B cell (primary cell): ENCODE measurements around the gene FXYD3.

Experiments used
- EZH2 ChIP-seq: IDR thresholded peaks from 2 replicates; pipeline ENCODE4 v1.6.1; 2012; ENCODE audit warnings: borderline replicate concordance, low read depth, mild to moderate bottlenecking, moderate library complexity, low read length; ENCODE audit not compliant: insufficient read depth, poor library complexity, severe bottlenecking
- TF ChIP-seq, protein P1 (sequence below): fragments of 200-600 bp; IDR thresholded peaks from one replicate; pipeline ENCODE4 v1.8.0; 2022; ENCODE audit warnings: antibody characterized with exemption, mild to moderate bottlenecking

DNA sequence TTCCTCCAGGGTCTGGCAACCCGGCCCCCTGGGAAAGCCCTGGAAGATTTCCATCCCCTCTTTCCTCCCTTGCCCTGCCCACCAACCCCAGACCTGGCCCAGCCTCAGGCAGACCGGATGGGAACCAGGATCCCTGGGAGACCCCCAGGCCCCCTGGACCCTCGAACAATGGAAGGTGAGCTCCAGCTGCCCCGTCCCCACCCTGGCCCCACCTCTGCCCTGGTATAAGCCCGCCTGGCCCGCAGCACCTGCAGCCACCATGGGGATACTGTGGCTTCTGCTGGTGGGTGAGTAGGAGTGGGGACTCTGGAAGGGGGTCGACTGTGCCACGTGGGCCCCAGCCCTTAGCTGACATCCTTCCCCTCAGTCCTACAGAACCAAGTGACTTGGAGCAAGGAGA lies 41.7 kb upstream of the FXYD3 start:
- TF ChIP-seq, protein P1, sequence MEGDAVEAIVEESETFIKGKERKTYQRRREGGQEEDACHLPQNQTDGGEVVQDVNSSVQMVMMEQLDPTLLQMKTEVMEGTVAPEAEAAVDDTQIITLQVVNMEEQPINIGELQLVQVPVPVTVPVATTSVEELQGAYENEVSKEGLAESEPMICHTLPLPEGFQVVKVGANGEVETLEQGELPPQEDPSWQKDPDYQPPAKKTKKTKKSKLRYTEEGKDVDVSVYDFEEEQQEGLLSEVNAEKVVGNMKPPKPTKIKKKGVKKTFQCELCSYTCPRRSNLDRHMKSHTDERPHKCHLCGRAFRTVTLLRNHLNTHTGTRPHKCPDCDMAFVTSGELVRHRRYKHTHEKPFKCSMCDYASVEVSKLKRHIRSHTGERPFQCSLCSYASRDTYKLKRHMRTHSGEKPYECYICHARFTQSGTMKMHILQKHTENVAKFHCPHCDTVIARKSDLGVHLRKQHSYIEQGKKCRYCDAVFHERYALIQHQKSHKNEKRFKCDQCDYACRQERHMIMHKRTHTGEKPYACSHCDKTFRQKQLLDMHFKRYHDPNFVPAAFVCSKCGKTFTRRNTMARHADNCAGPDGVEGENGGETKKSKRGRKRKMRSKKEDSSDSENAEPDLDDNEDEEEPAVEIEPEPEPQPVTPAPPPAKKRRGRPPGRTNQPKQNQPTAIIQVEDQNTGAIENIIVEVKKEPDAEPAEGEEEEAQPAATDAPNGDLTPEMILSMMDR = no peak
- no peak for TF ChIP-seq EZH2
